ENCODE measurements around the gene BSG.
"Not testable (repeated sequence)": the region's sequence is repeated elsewhere in the genome, so short reads cannot be mapped to it uniquely, and the experiment has no call there.

Gene BSG

GRCh38 chr19:618674-619285, 46.4 kb downstream of the BSG start:
- no peak overlapping the region for H3K4me3 ChIP-seq (replicated peaks; ENCODE audit: low read depth, low read length)
- TF ChIP-seq CTCF (IDR thresholded peaks at IDR 0.05; ENCODE audit: low read length, missing control alignments), result no peak
- DNase-seq (ENCODE audit: low read depth), result no peak

- DNase-seq (ENCODE audit: low read depth), result no peak
- no peak for TF ChIP-seq CTCF (IDR thresholded peaks at IDR 0.05; ENCODE audit: low read length, missing control alignments)
- H3K4me3 ChIP-seq (replicated peaks; ENCODE audit: low read depth, low read length), result no peak overlapping the region
Measured at GRCh38 chr19:619286-620002, 47.0 kb downstream of the BSG start.

- TF ChIP-seq CTCF (IDR thresholded peaks at IDR 0.05; ENCODE audit: low read length, missing control alignments), result no peak
- DNase-seq (ENCODE audit: low read depth), result no peak
- no peak overlapping the region for H3K4me3 ChIP-seq (replicated peaks; ENCODE audit: low read depth, low read length)
Measured at GRCh38 chr19:620166-620862, 47.9 kb downstream of the BSG start.

- not testable (repeated sequence) for DNase-seq (ENCODE audit: low read depth); H3K4me3 ChIP-seq (replicated peaks; ENCODE audit: low read depth, low read length)
Measured at GRCh38 chr19:621191-621590, 48.8 kb downstream of the BSG start.

GRCh38 chr19:621819-622218, 49.4 kb downstream of the BSG start:
- TF ChIP-seq CTCF (IDR thresholded peaks at IDR 0.05; ENCODE audit: low read length, missing control alignments), result no peak
- DNase-seq (ENCODE audit: low read depth), result no peak
- no peak overlapping the region for H3K4me3 ChIP-seq (replicated peaks; ENCODE audit: low read depth, low read length)

- no peak for DNase-seq (ENCODE audit: low read depth)
- no peak overlapping the region for H3K4me3 ChIP-seq (replicated peaks; ENCODE audit: low read depth, low read length)
Measured at GRCh38 chr19:622666-623065, 50.3 kb downstream of the BSG start.

More at GRCh38 chr19:622666-623065, 50.3 kb downstream of the BSG start:
- TF ChIP-seq CTCF (IDR thresholded peaks at IDR 0.05; ENCODE audit: low read length, missing control alignments), result no peak
